Trophoblast cell (in vitro differentiated cells and primary cell): ENCODE data around the gene SNRK.

Source experiments
- DNase-seq, 2 donors: peaks; one replicate each; pipeline ENCODE4 v3.0.0-alpha.2; 2016
- H2AFZ ChIP-seq: 2 replicates; pipeline ENCODE4 v1.6.1; 2013; ENCODE audit warnings: low read length, moderate library complexity, mild to moderate bottlenecking; ENCODE audit not compliant: insufficient read depth, poor library complexity
- H2AK5ac ChIP-seq: 2 replicates; pipeline ENCODE4 v1.6.1; 2013; ENCODE audit warnings: mild to moderate bottlenecking, low read length
- H2BK120ac ChIP-seq: 2 replicates; pipeline ENCODE4 v1.6.1; 2013; ENCODE audit warnings: low read length, mild to moderate bottlenecking, moderate library complexity; ENCODE audit not compliant: insufficient read depth, poor library complexity
- H2BK12ac ChIP-seq: 2 replicates; pipeline ENCODE4 v1.6.1; 2013; ENCODE audit warnings: mild to moderate bottlenecking, low read length, moderate library complexity
- H2BK5ac ChIP-seq: 2 replicates; pipeline ENCODE4 v1.6.1; 2013; ENCODE audit warnings: low read length, low read depth, moderate library complexity, mild to moderate bottlenecking; ENCODE audit not compliant: poor library complexity
- H3K14ac ChIP-seq: 2 replicates; pipeline ENCODE4 v1.6.1; 2013; ENCODE audit warnings: mild to moderate bottlenecking, low read length
- H3K18ac ChIP-seq: 2 replicates; pipeline ENCODE4 v1.6.1; 2013; ENCODE audit warnings: mild to moderate bottlenecking, low read length
- H3K23ac ChIP-seq: 2 replicates; pipeline ENCODE4 v1.6.1; 2013; ENCODE audit warnings: low read length
- H3K27ac ChIP-seq: 2 replicates; pipeline ENCODE4 v1.5.1; 2013; ENCODE audit warnings: low read depth, mild to moderate bottlenecking, inconsistent platforms, low read length, moderate library complexity
- H3K27me3 ChIP-seq: 2 replicates; pipeline ENCODE4 v1.6.1; 2013; ENCODE audit warnings: inconsistent platforms, mild to moderate bottlenecking, low read length, moderate library complexity; ENCODE audit not compliant: insufficient read depth
- H3K36me3 ChIP-seq, 2 experiments: 1 replicate in 1 of 2; 2 replicates in 1 of 2; pipeline ENCODE4 v1.6.1; 2013; ENCODE audit warnings: low read length in 2 of 2, mild to moderate bottlenecking in 2 of 2, moderate library complexity in 1 of 2; ENCODE audit not compliant: insufficient read depth in 2 of 2, control insufficient read depth in 1 of 2
- H3K4ac ChIP-seq: 2 replicates; pipeline ENCODE4 v1.6.1; 2013; ENCODE audit warnings: low read depth, mild to moderate bottlenecking, low read length, moderate library complexity
- H3K4me1 ChIP-seq, 2 experiments: 1 replicate in 1 of 2; 2 replicates in 1 of 2; pipeline ENCODE4 v1.6.1; 2013; ENCODE audit warnings: low read length in 2 of 2, mild to moderate bottlenecking in 2 of 2, moderate library complexity in 1 of 2; ENCODE audit not compliant: insufficient read depth in 2 of 2, control insufficient read depth in 1 of 2
- H3K4me2 ChIP-seq: 2 replicates; pipeline ENCODE4 v1.6.1; 2013; ENCODE audit warnings: inconsistent platforms, mild to moderate bottlenecking, low read length, moderate library complexity
- H3K4me3 ChIP-seq: 2 replicates; pipeline ENCODE4 v1.5.1; 2013; ENCODE audit warnings: mild to moderate bottlenecking, low read depth, low read length, inconsistent platforms
- H3K79me1 ChIP-seq: one replicate; pipeline ENCODE4 v1.6.1; 2013; ENCODE audit warnings: low read length
- H3K79me2 ChIP-seq: 2 replicates; pipeline ENCODE4 v1.6.1; 2013; ENCODE audit warnings: low read length, mild to moderate bottlenecking; ENCODE audit not compliant: control insufficient read depth, insufficient read depth, poor library complexity
- H3K9ac ChIP-seq: 2 replicates; pipeline ENCODE4 v1.6.1; 2013; ENCODE audit warnings: mild to moderate bottlenecking, low read length
- H3K9me3 ChIP-seq: 2 replicates; pipeline ENCODE4 v1.6.1; 2013; ENCODE audit warnings: low read depth, mild to moderate bottlenecking, control low read depth, inconsistent platforms, low read length; ENCODE audit not compliant: insufficient read depth
- H4K12ac ChIP-seq: 2 replicates; pipeline ENCODE4 v1.6.1; 2013; ENCODE audit warnings: low read depth, mild to moderate bottlenecking, low read length, moderate library complexity
- H4K8ac ChIP-seq: 2 replicates; pipeline ENCODE4 v1.6.1; 2013; ENCODE audit warnings: low read depth, mild to moderate bottlenecking, low read length, moderate library complexity
- H4K91ac ChIP-seq: one replicate; pipeline ENCODE4 v1.6.1; 2013; ENCODE audit warnings: low read depth, mild to moderate bottlenecking, low read length, moderate library complexity
- WGBS: extraction: QIAGEN DNeasy Blood & Tissue Kit; methylation state at CpG from one replicate; pipeline ENCODE4 v1.1.7; 2013; ENCODE audit warnings: missing lambda C conversion rate; ENCODE audit not compliant: insufficient read length, insufficient coverage; ENCODE audit errors: extremely low coverage; 5-methylcytosine and 5-hydroxymethylcytosine counted together

Gene SNRK

DNA sequence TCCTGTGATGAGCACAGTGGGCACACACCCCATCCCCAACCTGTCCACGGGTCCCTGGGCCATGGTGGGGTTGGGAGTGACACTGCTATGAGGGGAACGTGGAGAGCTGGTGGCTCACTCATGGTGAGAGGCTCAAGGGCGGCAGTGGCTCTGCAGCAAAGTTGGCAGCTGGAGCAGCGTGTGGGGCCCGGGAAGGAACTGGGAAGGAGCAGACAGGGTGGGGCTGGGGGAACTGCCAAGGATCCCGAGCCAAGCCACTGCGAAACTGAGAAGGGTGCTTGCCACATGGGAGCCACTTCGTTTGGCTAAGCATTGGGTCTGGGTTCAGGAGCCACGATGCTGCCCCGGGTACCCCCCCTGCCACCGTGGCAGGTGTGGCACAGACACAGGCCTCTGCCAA, 80.1 kb downstream of the SNRK start:
- Histone ChIP-seq H3K4ac (no peak overlapping the region), H3K79me2 (no peaks in the 10 kb centered on the region), H4K8ac (no peak overlapping the region), H2BK12ac (no peak overlapping the region), H4K91ac (no peak overlapping the region), H3K23ac (no peak overlapping the region), H3K14ac (no peak overlapping the region), H2AFZ (no peak overlapping the region), H3K4me3 (no peak overlapping the region), H3K9ac (no peak overlapping the region), H3K4me1 (peaks cover 3 to 8% of the 10 kb centered on the region in 2 experiments), H4K12ac (no peak overlapping the region), H3K18ac (no peak overlapping the region), H2BK120ac (no peak overlapping the region), H3K79me1 (no peaks in the 10 kb centered on the region), H3K27me3 (no peaks in the 10 kb centered on the region), H2BK5ac (no peak overlapping the region), H3K27ac (no peak overlapping the region), H3K4me2 (no peak overlapping the region), H3K36me3 (peaks cover 10 to 13% of the 10 kb centered on the region in 2 experiments), H2AK5ac (no peak overlapping the region), H3K9me3 (peaks cover 1% of the 10 kb centered on the region)
- WGBS = no CpG with 5 or more reads among the region's 11 CpGs
- no peak for DNase-seq

DNA sequence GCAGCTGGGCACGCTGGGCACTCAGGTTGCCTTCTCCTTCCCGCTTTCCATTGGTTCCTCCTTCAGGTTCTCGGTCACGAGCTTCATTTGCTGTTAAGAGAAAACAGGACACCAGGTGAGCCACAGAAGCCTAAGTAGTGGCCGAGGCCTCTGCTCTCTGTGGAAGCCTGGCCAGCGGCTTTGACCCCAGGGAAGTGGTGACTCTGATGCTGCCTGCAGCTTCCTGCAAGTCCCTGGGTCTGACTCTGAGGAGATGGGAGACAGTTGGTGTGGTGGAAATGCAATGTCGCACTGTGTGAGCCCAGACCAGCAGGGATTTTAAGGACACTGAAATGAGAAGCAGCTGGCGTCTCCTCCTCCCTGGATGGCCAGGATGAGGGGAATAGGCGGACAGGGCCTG, 80.5 kb downstream of the SNRK start:
- Histone ChIP-seq H3K23ac (no peak overlapping the region), H3K27ac (no peak overlapping the region), H3K36me3 (peaks cover 10 to 13% of the 10 kb centered on the region in 2 experiments), H3K4me2 (no peak overlapping the region), H3K14ac (no peak overlapping the region), H2BK120ac (no peak overlapping the region), H3K79me2 (no peaks in the 10 kb centered on the region), H2BK5ac (no peak overlapping the region), H3K4me3 (no peak overlapping the region), H4K91ac (no peak overlapping the region), H4K8ac (no peak overlapping the region), H3K4ac (no peak overlapping the region), H2AFZ (no peak overlapping the region), H3K9me3 (peaks cover 1% of the 10 kb centered on the region), H4K12ac (no peak overlapping the region), H3K18ac (no peak overlapping the region), H3K9ac (no peak overlapping the region), H3K4me1 (peaks cover 3 to 8% of the 10 kb centered on the region in 2 experiments), H2BK12ac (no peak overlapping the region), H3K27me3 (no peaks in the 10 kb centered on the region), H2AK5ac (no peak overlapping the region), H3K79me1 (no peaks in the 10 kb centered on the region)
- WGBS = no CpG with 5 or more reads among the region's 9 CpGs
- DNase-seq = no peak

DNA sequence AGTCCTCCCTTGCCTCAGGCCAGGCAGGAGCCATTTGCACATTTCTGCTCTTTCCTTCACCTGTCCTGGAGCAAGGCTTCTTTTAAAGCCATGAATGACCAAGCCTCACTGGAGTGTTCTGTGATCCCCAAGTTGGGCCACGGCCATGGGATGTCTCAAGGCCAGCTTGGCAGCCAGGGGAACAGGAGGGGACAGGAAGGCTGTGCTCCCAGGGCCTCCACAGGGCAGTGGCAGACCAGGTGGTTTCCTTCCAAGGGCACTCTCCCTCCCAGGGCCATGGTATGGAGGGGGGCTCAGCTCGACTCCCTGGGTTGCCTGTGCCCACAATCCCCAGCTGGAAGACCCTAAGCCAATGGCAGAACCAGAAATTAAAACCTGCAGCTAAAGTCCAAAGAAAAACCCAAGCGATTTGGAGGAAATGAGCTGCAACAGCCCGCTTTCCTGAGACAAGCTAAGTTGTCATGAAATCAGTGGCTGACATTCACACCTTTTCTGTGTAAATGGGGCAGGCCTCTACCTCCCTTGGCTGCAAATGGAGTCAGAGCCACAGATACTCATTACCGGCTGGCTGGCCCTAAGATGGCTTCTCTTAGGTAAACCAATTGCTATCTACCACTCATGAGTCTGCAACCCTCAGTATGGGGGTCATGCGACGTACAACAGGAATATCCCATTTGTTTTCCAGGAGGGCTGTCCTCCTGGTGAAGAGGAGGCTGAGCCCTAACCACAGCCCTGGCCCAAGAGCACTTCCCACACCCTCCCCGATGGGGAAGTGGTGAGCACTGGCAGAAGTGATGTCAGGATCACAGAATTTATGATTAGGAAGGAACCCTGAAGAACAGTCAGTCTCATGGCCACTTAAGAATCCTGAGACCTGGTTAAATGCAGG, 83.3 kb downstream of the SNRK start:
- Histone ChIP-seq H3K4me2 (no peak overlapping the region), H3K27ac (peak overlapping the region; percentile 19), H3K79me2 (no peaks in the 10 kb centered on the region), H3K4me1 (peaks cover 6 to 12% of the 10 kb centered on the region in 2 experiments), H3K9ac (no peak overlapping the region), H2AK5ac (no peak overlapping the region), H2BK12ac (no peak overlapping the region), H2BK5ac (no peak overlapping the region), H3K4me3 (no peak overlapping the region), H2AFZ (no peak overlapping the region), H3K4ac (no peak overlapping the region), H3K9me3 (peaks cover 1% of the 10 kb centered on the region), H3K23ac (no peak overlapping the region), H3K79me1 (no peaks in the 10 kb centered on the region), H2BK120ac (no peak overlapping the region), H3K14ac (no peak overlapping the region), H3K27me3 (no peaks in the 10 kb centered on the region), H4K91ac (no peak overlapping the region), H4K12ac (no peak overlapping the region), H3K18ac (no peak overlapping the region), H4K8ac (no peak overlapping the region), H3K36me3 (peaks cover 9 to 10% of the 10 kb centered on the region in 2 experiments)
- DNase-seq = no peak
- no CpG with 5 or more reads among the region's 8 CpGs for WGBS

DNA sequence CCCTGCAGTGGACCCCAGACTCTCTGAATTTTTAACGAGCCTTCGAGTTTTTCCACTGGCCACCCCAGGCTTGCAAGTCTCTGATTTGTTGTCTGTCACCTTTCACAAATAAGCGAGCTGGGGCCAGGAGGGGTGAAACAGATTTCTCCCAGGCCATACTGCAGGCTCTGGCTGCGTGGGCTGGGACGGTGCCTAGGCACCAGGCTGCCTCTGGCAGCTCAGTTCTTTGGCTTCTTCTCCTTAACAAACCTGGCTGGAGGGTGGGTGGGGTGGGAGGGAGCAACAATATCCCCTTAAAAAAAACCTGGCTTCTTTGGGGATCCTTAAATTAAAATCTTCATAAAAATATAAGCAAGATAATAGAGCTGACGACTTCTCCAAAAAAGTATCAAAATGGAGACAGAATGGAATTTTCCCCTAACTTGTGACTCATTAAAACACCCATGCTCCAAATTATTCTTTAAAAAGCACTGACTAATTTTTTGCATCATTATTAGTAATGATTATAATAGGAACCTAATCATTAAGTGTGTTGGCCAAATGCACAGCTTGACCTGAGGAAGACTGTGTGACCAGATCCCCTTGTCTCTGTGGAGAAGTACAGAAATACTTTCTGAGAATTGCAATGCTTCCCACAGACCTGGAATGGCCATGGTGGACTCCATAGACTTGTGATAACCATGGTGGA, 84.1 kb downstream of the SNRK start:
- no peak for DNase-seq
- Histone ChIP-seq H2BK5ac (no peak overlapping the region), H4K12ac (no peak overlapping the region), H3K79me2 (no peaks in the 10 kb centered on the region), H3K27me3 (no peaks in the 10 kb centered on the region), H3K79me1 (no peaks in the 10 kb centered on the region), H3K18ac (no peak overlapping the region), H3K23ac (no peak overlapping the region), H3K4me3 (no peak overlapping the region), H3K9ac (no peak overlapping the region), H2BK12ac (no peak overlapping the region), H3K27ac (no peak overlapping the region), H3K4me1 (peaks cover 6 to 12% of the 10 kb centered on the region in 2 experiments), H2AFZ (no peak overlapping the region), H2BK120ac (no peak overlapping the region), H3K36me3 (peaks cover 6 to 10% of the 10 kb centered on the region in 2 experiments), H4K91ac (no peak overlapping the region), H2AK5ac (no peak overlapping the region), H3K4me2 (no peak overlapping the region), H3K9me3 (peaks cover 1% of the 10 kb centered on the region), H3K4ac (no peak overlapping the region), H3K14ac (no peak overlapping the region), H4K8ac (no peak overlapping the region)
- no CpG with 5 or more reads among the region's 6 CpGs for WGBS
